Tibial nerve (tissue), 3 donors: ENCODE measurements around the gene SORCS2.

Source experiments
- CTCF ChIP-seq, 5 experiments: fragments of 200-600 bp in 3 of 5; fragments of 450-650 bp in 2 of 5; sonication (generic) in 3 of 5; IDR thresholded peaks; one replicate each; pipeline ENCODE4 v1.5.1; 2016 to 2019; ENCODE audit warnings: antibody characterized with exemption in 5 of 5, mild to moderate bottlenecking in 3 of 5, moderate library complexity in 2 of 5
- POLR2A ChIP-seq, 2 donors: fragments of 450-650 bp; IDR thresholded peaks; one replicate each; pipeline ENCODE4 v1.6.1; 2017; ENCODE audit warnings: antibody characterized with exemption in 2 of 2, mild to moderate bottlenecking in 2 of 2, moderate library complexity in 2 of 2

DNA sequence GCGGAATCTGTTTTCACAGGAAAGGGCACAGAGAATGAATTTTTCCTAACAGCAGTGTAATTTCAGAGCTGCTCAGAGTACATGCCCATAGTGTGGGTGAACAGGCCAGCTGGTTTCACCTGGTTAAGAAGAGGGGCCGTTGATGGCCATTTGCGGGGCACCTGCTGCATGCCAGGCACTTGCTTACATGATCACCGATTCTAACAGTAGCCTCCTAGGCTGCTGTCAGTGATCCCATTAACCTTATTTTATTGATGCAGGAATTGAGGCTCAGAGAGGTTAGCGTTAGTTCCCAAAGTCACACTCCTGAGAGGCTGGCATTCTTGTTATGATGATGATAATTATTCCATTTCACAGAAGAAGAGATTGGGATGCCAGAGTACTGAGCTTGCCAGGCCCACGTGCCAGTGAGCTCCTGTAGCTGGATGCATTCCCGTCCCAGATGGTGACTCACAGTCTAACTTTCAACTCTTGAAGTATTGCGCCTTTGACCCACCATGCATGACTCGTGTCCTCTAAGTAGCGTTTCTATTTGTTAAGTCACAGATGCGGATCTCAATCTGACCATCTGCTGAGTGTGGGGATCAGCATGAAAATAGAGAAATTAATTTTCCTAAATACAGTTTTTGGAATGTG is 165.9 kb downstream of the SORCS2 start:
- TF ChIP-seq CTCF (IDR thresholded peaks at IDR 0.05) (no peak), POLR2A (IDR thresholded peaks at IDR 0.05) (no peak)
